ENCODE measurements around the gene FDX1.

- TF ChIP-seq, protein P1, sequence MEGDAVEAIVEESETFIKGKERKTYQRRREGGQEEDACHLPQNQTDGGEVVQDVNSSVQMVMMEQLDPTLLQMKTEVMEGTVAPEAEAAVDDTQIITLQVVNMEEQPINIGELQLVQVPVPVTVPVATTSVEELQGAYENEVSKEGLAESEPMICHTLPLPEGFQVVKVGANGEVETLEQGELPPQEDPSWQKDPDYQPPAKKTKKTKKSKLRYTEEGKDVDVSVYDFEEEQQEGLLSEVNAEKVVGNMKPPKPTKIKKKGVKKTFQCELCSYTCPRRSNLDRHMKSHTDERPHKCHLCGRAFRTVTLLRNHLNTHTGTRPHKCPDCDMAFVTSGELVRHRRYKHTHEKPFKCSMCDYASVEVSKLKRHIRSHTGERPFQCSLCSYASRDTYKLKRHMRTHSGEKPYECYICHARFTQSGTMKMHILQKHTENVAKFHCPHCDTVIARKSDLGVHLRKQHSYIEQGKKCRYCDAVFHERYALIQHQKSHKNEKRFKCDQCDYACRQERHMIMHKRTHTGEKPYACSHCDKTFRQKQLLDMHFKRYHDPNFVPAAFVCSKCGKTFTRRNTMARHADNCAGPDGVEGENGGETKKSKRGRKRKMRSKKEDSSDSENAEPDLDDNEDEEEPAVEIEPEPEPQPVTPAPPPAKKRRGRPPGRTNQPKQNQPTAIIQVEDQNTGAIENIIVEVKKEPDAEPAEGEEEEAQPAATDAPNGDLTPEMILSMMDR (conservative IDR thresholded peaks at IDR 0.05; ENCODE audit: low read length) = no peak
- TF ChIP-seq EZH2phosphoT487 (IDR thresholded peaks at IDR 0.05; ENCODE audit: borderline replicate concordance, low read depth, low read length) = no peak
Observed at GRCh38 chr11:110469127-110469526, 39.4 kb downstream of the FDX1 start.

Measured in OCI-LY7 (cell line).